Fibroblast of lung (primary cell): ENCODE data around the gene TGDS.

ENCODE experiments used
- CTCF ChIP-seq, 2 donors: IDR thresholded peaks in 1 of 2; conservative IDR thresholded peaks in 1 of 2; 1 replicate in 1 of 2; 2 replicates in 1 of 2; pipeline ENCODE4 v1.5.1; 2011 to 2012; ENCODE audit warnings: low read length in 2 of 2, control low read depth in 1 of 2, inconsistent platforms in 1 of 2, low read depth in 1 of 2, mild to moderate bottlenecking in 1 of 2
- EZH2 ChIP-seq: IDR thresholded peaks from 2 replicates; pipeline ENCODE4 v1.5.1; 2012; ENCODE audit warnings: low read length, control low read depth, mild to moderate bottlenecking; ENCODE audit errors: missing control alignments

- no peak for TF ChIP-seq CTCF (conservative IDR thresholded peaks at IDR 0.05 in 1 of 2, IDR thresholded peaks at IDR 0.05 in 1 of 2; ENCODE audit: low read depth in 1 of 2, low read length in 2 of 2)
- TF ChIP-seq EZH2 = no peak
Observed at GRCh38 chr13:94567581-94567980, 28.4 kb downstream of the TGDS start.
